Naive B cell (primary cell): ENCODE data around the gene POU2AF3. TPM values are rescaled to one million over a fixed set of nuclear protein-coding genes. Genes with fewer than 3 reads are reported as not detected.

Experiments
- ATAC-seq, 2 donors: fragments of 150-1000 bp; cut with Tn5 transposase; 2 replicates each; pipeline ENCODE4 v1.10.0; 2021; ENCODE audit warnings: low read depth in 2 of 2, mild to moderate bottlenecking in 2 of 2, moderate library complexity in 2 of 2
- DNase-seq: peaks from one replicate; pipeline ENCODE4 v3.0.0; 2022
- H3K27ac Mint-ChIP-seq, 6 donors: one replicate each; pipeline ENCODE4 v1.8.0; 2020 to 2022; ENCODE audit warnings: mild to moderate bottlenecking in 6 of 6, mixed read lengths in 6 of 6, moderate library complexity in 5 of 6, inconsistent platforms in 2 of 6
- H3K27me3 Mint-ChIP-seq, 3 donors: one replicate each; pipeline ENCODE4 v1.8.0; 2021 to 2022; ENCODE audit warnings: mixed read lengths in 3 of 3, mild to moderate bottlenecking in 1 of 3
- H3K36me3 Mint-ChIP-seq, 2 donors: one replicate each; pipeline ENCODE4 v1.8.0; 2020 to 2022; ENCODE audit warnings: mixed read lengths in 2 of 2, inconsistent platforms in 1 of 2, mild to moderate bottlenecking in 1 of 2
- H3K4me1 Mint-ChIP-seq, 3 donors: one replicate each; pipeline ENCODE4 v1.8.0; 2020 to 2022; ENCODE audit warnings: mixed read lengths in 3 of 3, inconsistent platforms in 1 of 3, mild to moderate bottlenecking in 1 of 3, moderate library complexity in 1 of 3
- H3K4me3 Mint-ChIP-seq, 8 donors: one replicate each; pipeline ENCODE4 v1.8.0; 2020 to 2022; ENCODE audit warnings: mild to moderate bottlenecking in 8 of 8, mixed read lengths in 8 of 8, moderate library complexity in 8 of 8, inconsistent platforms in 2 of 8
- H3K9me3 Mint-ChIP-seq, 7 donors: one replicate each; pipeline ENCODE4 v1.8.0; 2020 to 2022; ENCODE audit warnings: mixed read lengths in 7 of 7, mild to moderate bottlenecking in 5 of 7, inconsistent platforms in 2 of 7, moderate library complexity in 1 of 7
- polyA plus RNA-seq, 6 donors: library from polyadenylated mRNA; unstranded; fragments of 300-500 nt; fragmentation: Illumina TruSeq; gene quantifications; one replicate each; pipeline ENCODE4 v1.2.3, GENCODE V29; 2021; ENCODE audit warnings: low read depth in 6 of 6

Gene POU2AF3
- polyA plus RNA-seq, 6 donors from 2014 or later: 0.77 TPM; not detected in 5

DNA sequence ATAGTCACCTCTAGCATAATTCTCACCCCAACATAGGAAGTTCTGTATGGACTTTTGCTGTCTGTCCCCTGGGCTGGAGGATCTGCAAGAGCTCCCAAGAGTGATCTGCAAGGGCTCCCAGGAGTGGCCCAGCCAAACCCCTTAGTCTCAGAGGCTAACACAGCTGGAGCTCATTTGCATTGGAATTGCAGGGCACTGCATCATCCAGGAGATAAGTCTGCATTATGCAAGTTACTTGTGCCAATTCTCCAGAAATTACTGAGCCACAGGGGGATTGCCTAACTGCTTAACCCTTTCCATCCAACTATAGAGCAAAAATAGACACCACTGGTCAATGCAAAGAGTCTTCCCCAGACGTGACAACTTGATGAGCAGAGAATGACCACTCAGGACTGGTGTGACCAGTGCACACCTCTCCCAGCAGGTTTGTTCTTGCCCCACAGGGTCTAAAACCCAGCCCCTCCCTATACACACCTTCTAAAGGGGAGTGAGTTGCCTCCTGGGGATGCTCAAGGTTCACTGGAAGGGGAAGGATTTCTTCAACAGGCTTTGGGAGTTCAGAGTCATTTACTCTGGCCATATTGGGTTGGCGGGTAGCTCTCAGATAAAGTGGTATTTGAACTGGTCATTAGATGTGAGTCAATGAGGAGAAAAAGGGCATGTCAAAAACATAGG is 38.4 kb downstream of the POU2AF3 start:
- no peaks in the 10 kb centered on the region for H3K27me3 Mint-ChIP-seq
- no peak for DNase-seq
- peak overlapping the region in 1 of 6 donors; percentile 37 for H3K27ac Mint-ChIP-seq
- no peak for ATAC-seq
- peaks cover 5 to 22% of the 10 kb centered on the region in 2 donors for H3K36me3 Mint-ChIP-seq
- H3K9me3 Mint-ChIP-seq: peaks cover 4 to 9% (median 6%) of the 10 kb centered on the region in 7 donors
- peaks cover 0 to 11% (median 5%) of the 10 kb centered on the region in 3 donors for H3K4me1 Mint-ChIP-seq
- no peak overlapping the region for H3K4me3 Mint-ChIP-seq

DNA sequence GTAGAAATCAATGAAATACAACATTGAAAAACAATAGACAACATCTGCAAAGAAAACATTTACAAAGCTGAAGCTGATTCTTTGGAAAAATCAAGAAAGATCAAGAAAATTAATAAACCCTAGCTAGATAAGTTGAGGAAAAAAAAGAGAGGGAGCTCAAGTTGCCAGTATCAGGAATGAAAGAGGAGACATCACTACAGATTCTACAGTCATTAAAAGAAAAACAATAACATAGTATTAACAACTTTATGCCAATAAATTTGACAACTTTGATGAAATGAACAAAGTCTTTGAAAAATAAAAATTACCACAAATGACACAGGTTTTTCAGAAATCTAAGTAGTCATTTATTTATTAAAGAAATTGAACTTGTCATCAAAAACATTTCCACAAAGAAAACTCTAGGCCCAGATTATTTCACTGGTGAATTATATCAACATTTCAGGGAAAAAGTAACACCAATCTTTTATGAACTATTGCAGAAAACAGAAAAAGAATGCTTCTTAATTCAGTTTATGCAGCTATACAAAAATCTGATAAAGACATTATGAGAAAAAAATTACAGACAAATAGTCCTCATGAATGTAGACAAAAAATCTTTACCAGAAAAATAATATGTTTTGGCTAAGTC is 41.5 kb downstream of the POU2AF3 start:
- Mint-ChIP-seq H3K9me3 (peaks cover 4 to 9% (median 6%) of the 10 kb centered on the region in 7 donors), H3K4me1 (peaks cover 4 to 5% (median 5%) of the 10 kb centered on the region in 3 donors), H3K36me3 (peaks cover 5 to 14% of the 10 kb centered on the region in 2 donors), H3K27me3 (no peaks in the 10 kb centered on the region), H3K27ac (no peak overlapping the region), H3K4me3 (no peak overlapping the region)
- ATAC-seq (no peak), DNase-seq (no peak)

DNA sequence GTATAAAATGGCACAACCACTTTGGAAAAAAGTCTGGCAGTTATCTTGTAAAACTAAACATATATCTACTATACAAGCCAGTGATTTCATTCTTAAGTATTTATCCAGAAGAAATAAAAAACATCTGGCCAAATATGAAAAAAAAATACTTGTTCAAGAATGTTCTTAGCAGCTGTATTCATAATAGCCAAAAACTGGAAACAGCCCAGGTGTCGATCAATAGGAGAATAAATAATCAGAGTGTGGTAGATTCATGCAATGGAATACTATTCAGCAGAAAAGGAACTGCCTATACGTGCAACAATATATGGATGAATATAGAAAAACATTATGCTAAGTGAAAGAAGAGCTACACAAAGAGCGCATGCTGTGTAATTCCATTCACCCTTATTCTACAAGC is 44.0 kb downstream of the POU2AF3 start:
- H3K9me3 Mint-ChIP-seq: peaks cover 4 to 9% (median 6%) of the 10 kb centered on the region in 7 donors

DNA sequence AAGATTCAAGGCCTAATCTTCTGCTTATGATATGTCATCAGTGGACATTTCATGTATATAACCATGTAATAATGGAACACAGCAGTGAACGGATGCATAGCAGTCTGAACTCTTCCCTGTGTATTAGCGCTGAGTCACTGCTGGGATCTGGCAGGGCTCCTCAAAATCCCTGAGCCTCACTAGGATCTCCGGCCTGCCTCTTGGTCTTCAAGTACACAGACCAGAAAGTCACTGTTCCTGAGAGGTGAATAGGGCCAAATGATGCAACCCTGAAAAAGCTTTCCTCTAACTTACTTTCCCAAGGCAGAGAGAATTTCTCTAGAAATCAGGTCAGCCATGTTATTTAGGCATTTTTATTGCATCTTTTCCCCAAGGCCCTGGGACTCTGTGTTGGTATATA is 45.7 kb downstream of the POU2AF3 start:
- no peaks in the 10 kb centered on the region for H3K27me3 Mint-ChIP-seq
- no peak for DNase-seq
- peaks cover 0 to 20% (median 17%) of the 10 kb centered on the region in 3 donors for H3K4me1 Mint-ChIP-seq
- no peak for ATAC-seq
- H3K4me3 Mint-ChIP-seq: no peak overlapping the region
- peak overlapping the region in 3 of 6 donors; percentile 4 to 45 (median 44) for H3K27ac Mint-ChIP-seq
- H3K36me3 Mint-ChIP-seq: peaks cover 5 to 8% of the 10 kb centered on the region in 2 donors
- peaks cover 4 to 9% (median 6%) of the 10 kb centered on the region in 7 donors for H3K9me3 Mint-ChIP-seq

More for the DNA sequence above, 44.0 kb downstream of the POU2AF3 start:
- Mint-ChIP-seq H3K4me1 (peaks cover 0 to 20% (median 17%) of the 10 kb centered on the region in 3 donors), H3K36me3 (peaks cover 5 to 8% of the 10 kb centered on the region in 2 donors), H3K4me3 (no peak overlapping the region), H3K27me3 (no peaks in the 10 kb centered on the region), H3K27ac (peak overlapping the region in 1 of 6 donors; percentile 54)
- DNase-seq: no peak
- no peak for ATAC-seq

DNA sequence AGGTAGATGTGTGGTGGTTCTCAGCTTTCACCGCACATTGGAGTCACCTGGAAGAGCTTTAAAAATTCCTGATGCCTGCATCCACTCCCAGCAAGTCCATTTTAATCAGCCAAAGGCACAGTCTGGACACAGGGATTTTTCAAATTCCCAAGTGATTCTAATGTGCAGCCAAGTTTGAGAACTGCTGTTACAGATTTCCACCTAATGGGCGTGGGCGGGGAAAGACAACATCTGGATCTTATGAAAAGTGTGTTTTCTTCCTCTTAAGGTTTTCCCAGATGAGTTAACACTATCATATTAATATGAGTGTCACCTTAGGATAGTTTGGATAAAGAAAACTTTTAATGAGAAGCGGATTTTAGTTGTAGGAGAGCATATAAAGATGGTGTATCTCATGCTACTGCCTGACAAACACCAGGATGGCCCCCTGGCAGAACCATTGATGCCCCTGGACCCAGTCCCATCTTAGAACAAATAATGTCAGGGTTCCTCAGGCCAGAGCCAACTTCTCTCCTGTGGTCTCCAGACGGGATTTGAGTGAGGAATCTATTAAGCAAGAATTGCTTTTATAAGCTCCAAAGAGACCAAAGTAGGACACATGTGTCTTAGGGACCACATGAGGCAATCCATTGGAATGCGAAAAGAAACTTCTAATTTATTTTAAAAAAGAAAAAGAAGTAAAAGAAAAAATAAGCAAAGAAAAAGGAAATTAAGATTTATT is 48.8 kb downstream of the POU2AF3 start:
- no peak for DNase-seq
- ATAC-seq: no peak
- H3K27ac Mint-ChIP-seq: peak overlapping the region in 3 of 6 donors; percentile 49 to 77 (median 54)
- H3K4me3 Mint-ChIP-seq: no peak overlapping the region
- H3K9me3 Mint-ChIP-seq: no peaks in the 10 kb centered on the region
- peaks cover 2 to 6% of the 10 kb centered on the region in 2 donors for H3K36me3 Mint-ChIP-seq
- H3K4me1 Mint-ChIP-seq: peaks cover under 1 to 33% (median 30%) of the 10 kb centered on the region in 3 donors
- H3K27me3 Mint-ChIP-seq: no peaks in the 10 kb centered on the region

DNA sequence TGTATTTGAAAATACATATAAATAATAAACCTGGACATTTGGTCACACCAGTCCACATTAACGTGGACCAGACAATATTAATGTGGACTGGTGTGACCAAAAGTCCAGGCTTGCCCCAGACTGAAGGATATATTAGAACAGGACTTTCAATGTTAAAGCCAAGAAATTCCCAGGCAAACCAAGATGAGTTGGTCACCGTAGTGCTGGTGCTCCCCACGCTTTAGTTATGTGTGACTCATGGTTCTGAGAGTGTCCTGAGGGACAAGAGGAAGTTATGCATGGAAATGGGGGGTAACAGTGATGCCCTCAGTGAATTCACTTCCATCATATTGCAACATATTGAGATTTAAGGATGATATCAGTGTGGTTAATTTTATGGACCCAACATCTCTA is 49.4 kb downstream of the POU2AF3 start:
- no peak overlapping the region for H3K4me3 Mint-ChIP-seq
- no peaks in the 10 kb centered on the region for H3K9me3 Mint-ChIP-seq
- DNase-seq (no peak), ATAC-seq (no peak)
- no peaks in the 10 kb centered on the region for H3K27me3 Mint-ChIP-seq
- peaks cover 6 to 8% of the 10 kb centered on the region in 2 donors for H3K36me3 Mint-ChIP-seq
- H3K27ac Mint-ChIP-seq: peak overlapping the region in 1 of 6 donors; percentile 15
- peaks cover 7 to 35% (median 35%) of the 10 kb centered on the region in 3 donors for H3K4me1 Mint-ChIP-seq

DNA sequence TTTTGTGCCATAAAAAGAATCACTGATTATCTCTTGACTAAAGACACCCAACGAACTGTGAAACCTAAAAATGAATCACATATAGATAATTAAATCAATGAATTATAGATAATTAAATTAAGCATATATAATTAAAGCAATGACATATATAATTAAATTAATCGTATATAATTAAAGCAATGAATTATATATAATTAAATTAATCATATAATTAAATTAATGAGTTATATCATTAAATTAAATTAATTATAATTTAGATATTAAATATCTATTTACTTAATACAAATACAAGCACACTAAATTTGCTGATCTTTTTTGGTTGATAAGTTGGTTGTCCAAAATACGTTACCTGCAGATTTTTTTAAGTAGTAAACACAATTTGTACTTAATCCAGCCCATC is 49.8 kb downstream of the POU2AF3 start:
- ATAC-seq (no peak), DNase-seq (no peak)
- peak overlapping the region in 1 of 6 donors; percentile 23 for H3K27ac Mint-ChIP-seq
- peaks cover 9 to 12% of the 10 kb centered on the region in 2 donors for H3K36me3 Mint-ChIP-seq
- no peaks in the 10 kb centered on the region for H3K27me3 Mint-ChIP-seq
- no peak overlapping the region for H3K4me3 Mint-ChIP-seq
- H3K9me3 Mint-ChIP-seq: peaks cover 0 to 2% (median 0%) of the 10 kb centered on the region in 7 donors
- H3K4me1 Mint-ChIP-seq: peaks cover 11 to 40% (median 39%) of the 10 kb centered on the region in 3 donors

DNA sequence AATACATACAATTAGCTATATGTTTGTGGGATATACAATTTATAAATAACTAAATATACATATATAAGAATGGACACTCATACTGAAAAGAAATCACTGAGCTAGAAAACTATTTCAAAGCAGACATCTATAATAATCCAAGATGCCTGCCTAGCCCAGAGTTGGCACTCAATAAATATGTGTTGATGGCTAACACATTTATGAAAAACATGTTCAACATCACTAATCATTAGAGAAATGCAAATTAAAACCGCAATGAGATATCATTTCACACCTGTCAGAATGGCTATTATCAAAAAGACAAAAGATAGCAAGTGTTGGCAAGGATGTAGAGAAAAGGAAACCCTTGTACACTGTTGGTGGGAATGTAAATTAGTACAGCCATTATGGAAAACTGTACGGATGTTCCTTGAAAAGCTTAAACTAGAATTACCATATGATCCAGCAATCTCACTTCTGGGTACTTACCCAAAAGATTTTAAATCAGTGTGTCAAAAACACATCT is 50.9 kb downstream of the POU2AF3 start:
- no peak overlapping the region for H3K4me3 Mint-ChIP-seq
- DNase-seq (no peak), ATAC-seq (peak in 1 of 2 donors; percentile 51)
- H3K27ac Mint-ChIP-seq: peak overlapping the region in 3 of 6 donors; percentile 3 to 89 (median 83)
- H3K4me1 Mint-ChIP-seq: peaks cover 19 to 46% (median 45%) of the 10 kb centered on the region in 3 donors
- H3K36me3 Mint-ChIP-seq: peaks cover 13 to 21% of the 10 kb centered on the region in 2 donors
- H3K27me3 Mint-ChIP-seq: no peaks in the 10 kb centered on the region
- H3K9me3 Mint-ChIP-seq: peaks cover 0 to 4% (median 0%) of the 10 kb centered on the region in 7 donors

DNA sequence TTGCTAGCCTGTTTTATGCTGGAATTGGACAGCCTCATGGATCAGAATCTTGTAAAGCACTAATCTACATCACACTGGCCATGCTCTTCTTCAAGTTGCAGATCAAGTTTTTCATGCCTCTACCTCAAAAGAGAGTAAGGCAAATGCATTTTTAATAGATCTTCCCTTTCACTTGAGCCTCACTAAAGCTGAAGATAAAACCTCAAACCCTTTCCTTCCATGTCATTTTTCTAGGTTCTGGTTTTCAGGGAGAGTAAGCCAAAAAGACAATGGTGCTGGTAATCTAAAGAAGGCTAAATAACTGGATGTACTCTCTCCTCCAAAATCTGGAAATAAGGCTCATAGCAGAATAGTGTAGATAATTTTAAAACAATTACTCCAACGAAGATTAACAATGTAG is 52.5 kb downstream of the POU2AF3 start:
- Mint-ChIP-seq H3K27me3 (no peaks in the 10 kb centered on the region), H3K4me3 (no peak overlapping the region), H3K4me1 (peaks cover 32 to 49% (median 48%) of the 10 kb centered on the region in 3 donors), H3K27ac (peak overlapping the region in 5 of 6 donors; percentile 39 to 83 (median 70)), H3K36me3 (peaks cover 21 to 36% of the 10 kb centered on the region in 2 donors), H3K9me3 (peaks cover 0 to 4% (median 0%) of the 10 kb centered on the region in 7 donors)
- ATAC-seq (no peak), DNase-seq (no peak)

DNA sequence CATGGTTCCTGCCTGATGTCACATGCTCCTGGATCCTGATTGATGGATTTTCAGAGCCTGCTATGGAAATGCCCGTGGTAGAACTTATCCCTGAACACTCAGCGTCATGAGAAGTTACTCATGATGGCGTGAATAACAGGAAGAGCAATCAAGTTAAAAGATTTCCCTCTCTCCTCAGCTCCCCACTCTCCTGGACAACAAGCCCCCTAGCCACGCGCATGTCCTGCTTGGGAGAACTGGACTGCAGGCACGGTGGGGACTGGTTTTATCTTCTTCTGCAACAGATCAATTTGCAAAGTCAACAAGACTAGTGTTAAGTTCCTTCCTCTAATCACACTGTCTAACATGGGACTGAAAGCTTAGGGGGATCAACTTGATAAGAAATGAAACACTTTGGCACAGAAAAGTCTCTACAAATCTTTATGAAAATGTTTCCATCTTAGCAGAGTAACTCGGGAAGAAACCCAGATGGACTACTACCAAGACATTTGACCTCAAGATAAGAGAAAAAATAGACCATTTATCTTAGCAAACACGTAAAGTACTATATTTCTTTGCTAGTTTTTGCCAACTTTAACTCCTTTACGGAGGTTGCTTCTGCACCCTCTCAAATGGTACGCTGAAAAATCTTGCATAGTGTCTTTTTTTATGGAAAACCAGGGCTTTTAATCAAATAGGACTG is 53.2 kb downstream of the POU2AF3 start:
- DNase-seq: no peak
- Mint-ChIP-seq H3K36me3 (peaks cover 23 to 40% of the 10 kb centered on the region in 2 donors), H3K27me3 (no peaks in the 10 kb centered on the region), H3K27ac (peak overlapping the region in 5 of 6 donors; percentile 16 to 97 (median 83)), H3K4me3 (no peak overlapping the region), H3K4me1 (peaks cover 34 to 55% (median 45%) of the 10 kb centered on the region in 3 donors), H3K9me3 (peaks cover 0 to 4% (median 0%) of the 10 kb centered on the region in 7 donors)
- ATAC-seq: no peak

DNA sequence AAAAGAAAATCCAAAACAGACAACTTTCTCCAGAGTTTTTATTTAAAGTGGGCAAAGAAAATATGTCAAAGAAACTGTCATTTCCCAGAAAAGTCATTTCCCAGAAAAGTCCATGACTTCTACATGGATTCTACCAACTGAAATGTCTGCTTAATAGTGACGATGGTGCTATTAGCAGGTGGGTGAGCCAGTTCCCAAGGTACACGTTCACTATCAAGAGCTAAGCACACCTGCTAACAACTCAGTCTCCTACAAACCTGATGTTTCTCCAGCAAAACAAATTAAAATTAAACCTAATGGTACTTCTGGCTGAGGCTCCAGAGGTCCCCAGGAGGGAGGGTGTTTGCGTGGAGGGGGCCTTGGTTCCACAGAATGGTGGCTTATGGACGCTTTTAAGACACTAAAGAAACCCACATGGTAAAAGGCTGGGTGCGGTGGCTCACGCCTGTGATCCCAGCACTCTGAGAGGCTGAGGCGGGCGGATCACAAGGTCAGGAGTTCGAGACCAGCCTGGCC is 53.9 kb downstream of the POU2AF3 start:
- H3K27ac Mint-ChIP-seq: peak overlapping the region in 5 of 6 donors; percentile 53 to 92 (median 74)
- ATAC-seq: no peak
- peaks cover 41 to 54% (median 50%) of the 10 kb centered on the region in 3 donors for H3K4me1 Mint-ChIP-seq

DNA sequence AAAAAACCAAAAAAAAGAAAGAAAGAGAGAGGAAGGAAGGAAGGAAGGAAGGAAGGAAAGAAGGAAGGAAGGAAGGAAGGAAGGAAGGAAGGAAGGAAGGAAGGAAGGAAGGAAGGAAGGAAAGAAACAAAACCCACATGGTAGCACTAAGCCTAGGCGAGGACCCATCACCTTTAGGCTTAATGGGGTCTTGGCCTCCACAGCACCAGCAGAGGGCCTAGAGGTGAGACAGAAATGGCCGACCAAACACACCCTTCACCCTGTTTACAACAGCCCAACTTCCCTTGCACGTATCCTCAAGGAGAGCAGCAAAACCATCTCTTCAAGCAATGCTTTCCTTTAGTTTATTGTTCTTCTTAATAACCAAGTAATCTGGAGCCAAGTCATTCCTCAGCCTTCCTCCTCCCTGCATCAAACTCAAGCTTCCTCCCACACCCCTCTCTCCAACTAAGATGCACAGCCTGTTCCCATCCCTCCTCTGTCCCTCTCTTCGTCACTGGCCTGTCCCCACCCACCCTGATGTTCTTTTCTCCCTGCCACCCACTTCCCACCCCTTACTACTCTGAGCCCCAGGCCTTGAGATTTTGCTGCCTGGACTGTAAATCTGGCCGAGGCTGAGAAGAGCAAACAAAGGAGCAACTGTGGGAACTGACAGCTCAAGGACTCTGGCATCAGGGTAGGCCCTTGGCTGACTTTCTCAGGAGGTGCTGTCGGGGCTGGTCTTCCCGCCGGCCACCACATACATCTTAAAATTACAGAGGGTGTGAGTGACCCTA is 54.8 kb downstream of the POU2AF3 start:
- Mint-ChIP-seq H3K27ac (peak overlapping the region; percentile 61 to 94 (median 90)), H3K4me1 (peaks cover 41 to 53% (median 50%) of the 10 kb centered on the region in 3 donors), H3K4me3 (no peak overlapping the region), H3K36me3 (peaks cover 29 to 45% of the 10 kb centered on the region in 2 donors), H3K27me3 (no peaks in the 10 kb centered on the region), H3K9me3 (peaks cover 0 to 4% (median 0%) of the 10 kb centered on the region in 7 donors)
- ATAC-seq (peak; percentile 34 to 52), DNase-seq (no peak)

More for the DNA sequence above, 53.9 kb downstream of the POU2AF3 start:
- peaks cover 29 to 45% of the 10 kb centered on the region in 2 donors for H3K36me3 Mint-ChIP-seq
- no peaks in the 10 kb centered on the region for H3K27me3 Mint-ChIP-seq
- H3K4me3 Mint-ChIP-seq: no peak overlapping the region
- no peak for DNase-seq
- H3K9me3 Mint-ChIP-seq: peaks cover 0 to 4% (median 0%) of the 10 kb centered on the region in 7 donors
